Measurements from ENCODE around the gene GRB2. TPM values are rescaled to one million over a fixed set of nuclear protein-coding genes. Genes with fewer than 3 reads are reported as not detected.
"Not testable (repeated sequence)": the region's sequence is repeated elsewhere in the genome, so short reads cannot be mapped to it uniquely, and the experiment has no call there.

GRB2 gene
- total RNA-seq, 2 experiments from 2014 or later: 167 to 179 TPM

GRCh38 chr17:75371339-75371738 is 34.1 kb downstream of the GRB2 start:
- ATAC-seq (peak; percentile 48), DNase-seq (no peak)
- H3K4me3 Mint-ChIP-seq: no peak overlapping the region
- peaks cover 20% of the 10 kb centered on the region for H3K36me3 Mint-ChIP-seq (ENCODE audit: low read depth)
- intact Hi-C loops (cut with micrococcal nuclease): no loop called here
- no peaks in the 10 kb centered on the region for H3K9me3 Mint-ChIP-seq
- no peaks in the 10 kb centered on the region for H3K27me3 Mint-ChIP-seq
- H3K4me1 Mint-ChIP-seq (ENCODE audit: low read depth): peaks cover 68% of the 10 kb centered on the region
- CTCF ChIA-PET: interaction anchor here (3.8 kb wide), 1 partner anchor 49 kb away, joined by 11 read pairs; no protein-coding TSS in a partner anchor
- peak overlapping the region; percentile 23 for H3K27ac Mint-ChIP-seq
- no peak for TF ChIP-seq CTCF (IDR thresholded peaks at IDR 0.05)
- POLR2A ChIA-PET: interaction anchor here (0.6 kb wide), 1 partner anchor 101 kb away, joined by 3 read pairs; no protein-coding TSS in a partner anchor

DNA sequence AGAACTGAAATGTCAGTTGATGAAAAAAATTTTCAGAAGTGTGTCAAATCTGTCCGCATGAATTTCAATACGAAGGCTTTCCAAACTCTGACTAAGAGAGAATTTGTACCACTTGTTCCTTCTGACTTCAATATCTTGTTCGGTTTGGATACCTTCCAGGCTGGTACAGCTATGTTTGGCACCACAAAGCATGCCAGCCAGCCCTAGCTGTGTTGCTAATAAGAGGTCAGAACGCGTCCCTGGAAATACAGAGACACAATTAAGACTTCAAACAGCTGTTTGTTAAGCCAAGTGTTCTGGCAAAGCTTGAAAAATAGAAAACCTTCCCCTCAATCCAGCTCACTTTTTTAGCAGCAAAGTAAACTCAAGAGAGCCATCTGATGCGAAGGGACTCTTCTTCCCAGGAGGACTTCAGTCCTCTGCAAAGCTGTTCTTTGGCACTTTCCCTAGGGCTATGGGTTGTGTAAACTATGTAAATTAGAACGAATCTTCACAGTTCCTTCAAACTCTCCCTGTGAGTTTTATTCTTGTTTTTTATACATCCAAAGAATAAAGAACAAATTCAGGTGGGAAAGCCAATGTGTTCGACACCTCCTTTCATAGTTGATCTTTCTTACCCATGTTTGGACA is 35.1 kb downstream of the GRB2 start:
- no peak for DNase-seq
- H3K36me3 Mint-ChIP-seq (ENCODE audit: low read depth): peaks cover 18% of the 10 kb centered on the region
- POLR2A ChIA-PET: interaction anchor here (1.0 kb wide), 1 partner anchor 11 kb away, joined by 3 read pairs; no protein-coding TSS in a partner anchor
- H3K27me3 Mint-ChIP-seq: no peaks in the 10 kb centered on the region
- CTCF ChIA-PET: interaction anchor here (0.5 to 3.8 kb wide), 6 partner anchors 10 to 70 kb away, joined by 3 to 11 read pairs (median 3); no protein-coding TSS in a partner anchor
- no peak for TF ChIP-seq CTCF (IDR thresholded peaks at IDR 0.05)
- intact Hi-C loops (cut with micrococcal nuclease): no loop called here
- ATAC-seq: no peak
- no peaks in the 10 kb centered on the region for H3K9me3 Mint-ChIP-seq
- H3K4me1 Mint-ChIP-seq (ENCODE audit: low read depth): peaks cover 77% of the 10 kb centered on the region
- no peak overlapping the region for H3K27ac Mint-ChIP-seq
- no peak overlapping the region for H3K4me3 Mint-ChIP-seq

GRCh38 chr17:75367838-75368789 is 37.4 kb downstream of the GRB2 start:
- ChIA-PET CTCF (interaction anchor here (0.8 kb wide), 1 partner anchor 26 kb away, joined by 3 read pairs; no protein-coding TSS in a partner anchor), POLR2A (interaction anchor here (0.8 to 1.0 kb wide), 3 partner anchors 13 to 38 kb away, joined by 3 read pairs; no protein-coding TSS in a partner anchor)
- H3K4me3 Mint-ChIP-seq; H3K27ac Mint-ChIP-seq; H3K27me3 Mint-ChIP-seq; intact Hi-C loops (cut with micrococcal nuclease); DNase-seq; ATAC-seq; H3K9me3 Mint-ChIP-seq: not testable (repeated sequence)
- H3K36me3 Mint-ChIP-seq (ENCODE audit: low read depth): peaks cover 12% of the 10 kb centered on the region
- H3K4me1 Mint-ChIP-seq (ENCODE audit: low read depth): peaks cover 86% of the 10 kb centered on the region

GRCh38 chr17:75367312-75367711 is 38.2 kb downstream of the GRB2 start:
- intact Hi-C loops (cut with micrococcal nuclease): no loop called here
- DNase-seq: peak; percentile 24
- H3K9me3 Mint-ChIP-seq: no peaks in the 10 kb centered on the region
- H3K36me3 Mint-ChIP-seq (ENCODE audit: low read depth): peaks cover 12% of the 10 kb centered on the region
- no peak for TF ChIP-seq CTCF (IDR thresholded peaks at IDR 0.05)
- H3K27me3 Mint-ChIP-seq: no peaks in the 10 kb centered on the region
- peak overlapping the region; percentile 44 for H3K27ac Mint-ChIP-seq
- peak; percentile 67 for ATAC-seq
- ChIA-PET POLR2A (no interaction called here), CTCF (interaction anchor here (1.0 to 1.6 kb wide), 2 partner anchors 22 to 44 kb away, joined by 4 read pairs; no protein-coding TSS in a partner anchor)
- no peak overlapping the region for H3K4me3 Mint-ChIP-seq
- peaks cover 88% of the 10 kb centered on the region for H3K4me1 Mint-ChIP-seq (ENCODE audit: low read depth)

DNA sequence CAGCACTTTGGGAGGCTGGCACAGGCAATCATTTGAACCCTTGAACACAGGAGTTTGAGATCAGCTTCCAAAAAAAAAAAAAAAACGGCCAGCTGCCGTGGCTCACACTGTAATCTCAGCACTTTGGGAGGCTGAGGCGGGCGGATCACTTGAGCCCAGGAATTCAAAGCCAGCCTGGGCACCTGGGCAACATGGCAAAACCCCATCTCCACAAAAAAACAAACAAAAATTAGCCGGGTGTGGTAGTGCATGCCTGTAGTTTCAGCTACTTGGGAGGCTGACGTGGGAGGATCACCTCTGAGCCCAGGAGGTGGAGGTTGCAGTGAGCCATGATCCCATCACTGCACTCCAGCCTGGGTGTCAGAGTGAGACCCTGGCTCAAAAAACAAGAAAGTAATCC is 39.0 kb downstream of the GRB2 start:
- Mint-ChIP-seq H3K4me3 (no peak overlapping the region), H3K9me3 (no peaks in the 10 kb centered on the region), H3K4me1 (ENCODE audit: low read depth) (peaks cover 88% of the 10 kb centered on the region), H3K27me3 (no peaks in the 10 kb centered on the region), H3K36me3 (ENCODE audit: low read depth) (peaks cover 12% of the 10 kb centered on the region), H3K27ac (peak overlapping the region; percentile 41)
- intact Hi-C loops (cut with micrococcal nuclease): no loop called here
- no peak for ATAC-seq
- POLR2A ChIA-PET: interaction anchor here (0.6 to 1.0 kb wide), 3 partner anchors 33 to 172 kb away, joined by 4 read pairs; partner anchors contain the start of genes GGA3 and MRPS7
- CTCF ChIA-PET: interaction anchor here (1.0 to 1.6 kb wide), 2 partner anchors 21 to 44 kb away, joined by 4 read pairs; no protein-coding TSS in a partner anchor
- no peak for DNase-seq
- TF ChIP-seq CTCF (IDR thresholded peaks at IDR 0.05): no peak
